ENCODE data around the gene KRTAP10-9.
"Not testable (repeated sequence)": the region's sequence is repeated elsewhere in the genome, so short reads cannot be mapped to it uniquely, and the experiment has no call there.

KRTAP10-9 gene, protein sequence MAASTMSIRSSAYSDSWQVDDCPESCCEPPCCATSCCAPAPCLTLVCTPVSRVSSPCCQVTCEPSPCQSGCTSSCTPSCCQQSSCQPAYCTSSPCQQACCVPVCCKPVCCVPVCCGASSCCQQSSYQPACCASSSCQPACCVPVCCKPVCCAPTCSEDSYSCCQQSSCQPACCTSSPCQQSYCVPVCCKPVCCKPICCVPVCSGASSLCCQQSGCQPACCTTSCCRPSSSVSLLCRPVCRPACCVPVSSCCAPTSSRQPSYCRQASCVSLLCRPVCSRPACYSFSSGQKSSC

DNA sequence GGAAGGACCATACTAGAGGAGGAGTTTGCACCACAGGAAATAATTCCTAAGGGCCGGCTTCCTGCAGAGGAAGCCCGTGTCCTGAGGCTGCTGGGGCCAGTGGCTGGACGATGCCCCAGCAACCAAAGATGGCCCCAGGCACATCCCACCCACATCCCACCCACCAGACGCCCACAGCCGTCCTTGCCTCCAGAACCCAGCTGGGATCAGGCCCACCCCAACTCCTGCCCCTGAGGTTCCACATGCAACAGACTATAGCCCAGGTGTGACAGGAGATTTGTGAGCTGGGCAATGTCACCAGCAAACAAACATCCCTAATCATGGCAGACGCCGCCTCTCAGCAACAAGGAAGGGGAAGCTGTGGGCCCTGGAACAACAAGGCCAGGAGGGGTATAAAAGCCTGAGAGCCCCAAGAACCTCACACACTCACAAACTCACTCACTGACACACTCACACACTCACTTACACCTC lies at the start of gene KRTAP10-9:
Gene KRTAP10-9, plus strand, starts transcription at position 421 of the 471 bp plus-strand sequence. CDS start 79 bp downstream, outside the sequence.
- no peak for DNase-seq

DNA sequence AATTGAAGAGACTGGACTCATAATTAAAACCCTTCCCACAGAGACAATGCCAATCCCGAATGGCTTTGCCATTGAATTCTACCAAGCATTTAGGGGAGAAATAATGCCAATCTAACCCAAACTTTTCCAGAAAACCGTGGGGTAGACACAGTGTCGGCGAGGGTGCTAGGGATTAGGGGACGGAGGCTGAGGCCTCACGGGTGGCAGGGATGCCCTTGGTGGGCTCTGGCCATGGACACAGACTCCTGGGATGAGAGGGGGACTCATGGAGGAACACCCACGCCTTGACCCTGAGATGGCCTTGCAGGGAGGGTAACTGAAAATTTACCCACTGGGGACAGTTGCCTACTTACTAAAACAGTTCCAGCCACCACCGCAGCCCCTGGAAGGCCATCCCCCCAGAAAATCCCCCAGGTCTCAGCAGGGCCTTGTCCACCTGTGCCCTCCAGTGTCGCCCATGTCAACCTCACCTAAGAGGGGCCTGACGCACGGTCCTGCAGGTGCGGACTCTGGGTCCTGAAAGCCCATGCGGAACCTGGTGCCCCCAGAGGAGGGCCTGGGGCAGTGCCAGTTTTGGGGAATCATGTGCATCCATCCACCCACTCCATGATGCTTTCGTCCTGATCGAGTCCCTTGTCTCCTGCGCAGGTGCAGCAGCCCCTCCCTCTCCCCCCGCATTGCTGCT lies 48.4 kb upstream of the KRTAP10-9 start:
- DNase-seq = no peak

DNA sequence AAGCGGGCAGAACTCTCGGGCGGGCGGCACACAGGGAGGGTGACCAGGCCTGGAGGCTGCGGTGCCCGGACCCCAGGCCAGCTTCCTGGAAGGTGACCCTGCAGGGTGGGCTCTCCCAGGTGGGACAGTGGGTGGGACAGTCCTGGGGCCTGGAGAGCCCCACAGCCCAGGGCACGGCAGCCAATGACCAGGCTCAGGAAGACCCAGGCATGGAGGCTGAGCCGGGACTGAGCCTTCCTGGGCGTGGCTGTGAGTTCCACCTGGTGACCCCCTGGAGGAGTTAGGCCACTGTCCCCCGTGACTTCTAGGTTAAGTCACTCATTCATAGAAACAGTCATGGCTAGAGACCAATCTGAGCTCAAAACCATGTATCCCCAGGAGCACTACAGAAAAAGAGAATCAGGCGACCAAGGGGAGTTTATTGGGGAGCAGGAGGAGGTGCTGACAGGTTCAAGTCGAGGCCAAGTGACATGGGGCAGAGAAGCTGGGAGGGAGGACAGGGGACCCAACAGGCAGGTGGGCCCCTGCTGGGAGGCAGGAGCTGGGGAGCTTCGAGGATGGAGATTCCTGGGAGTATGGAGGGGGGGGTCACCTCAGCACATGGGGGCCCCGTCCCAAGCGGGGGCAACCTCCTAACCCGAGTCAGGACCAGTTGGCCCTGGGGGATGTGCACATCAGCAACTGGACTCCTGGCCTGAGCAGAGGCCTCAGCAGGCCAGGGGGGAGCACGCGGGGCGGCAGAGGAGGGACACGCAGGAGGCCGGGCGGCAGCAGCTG lies 47.6 kb upstream of the KRTAP10-9 start:
- DNase-seq = no peak

DNA sequence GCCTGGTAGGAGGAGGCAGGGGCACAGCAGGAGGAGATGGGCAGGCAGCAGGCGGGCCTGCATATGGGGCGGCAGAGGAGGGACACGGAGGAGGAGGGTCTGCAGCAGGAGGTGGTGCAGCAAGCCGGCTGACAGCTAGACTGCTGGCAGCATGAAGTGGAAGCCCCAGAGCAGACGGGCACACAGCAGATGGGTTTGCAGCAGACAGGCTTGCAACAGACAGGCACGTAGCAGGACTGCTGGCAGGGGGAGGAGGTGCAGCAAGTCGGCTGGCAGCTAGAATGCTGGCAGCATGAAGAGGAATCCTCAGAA lies 47.1 kb upstream of the KRTAP10-9 start:
- DNase-seq = no peak

DNA sequence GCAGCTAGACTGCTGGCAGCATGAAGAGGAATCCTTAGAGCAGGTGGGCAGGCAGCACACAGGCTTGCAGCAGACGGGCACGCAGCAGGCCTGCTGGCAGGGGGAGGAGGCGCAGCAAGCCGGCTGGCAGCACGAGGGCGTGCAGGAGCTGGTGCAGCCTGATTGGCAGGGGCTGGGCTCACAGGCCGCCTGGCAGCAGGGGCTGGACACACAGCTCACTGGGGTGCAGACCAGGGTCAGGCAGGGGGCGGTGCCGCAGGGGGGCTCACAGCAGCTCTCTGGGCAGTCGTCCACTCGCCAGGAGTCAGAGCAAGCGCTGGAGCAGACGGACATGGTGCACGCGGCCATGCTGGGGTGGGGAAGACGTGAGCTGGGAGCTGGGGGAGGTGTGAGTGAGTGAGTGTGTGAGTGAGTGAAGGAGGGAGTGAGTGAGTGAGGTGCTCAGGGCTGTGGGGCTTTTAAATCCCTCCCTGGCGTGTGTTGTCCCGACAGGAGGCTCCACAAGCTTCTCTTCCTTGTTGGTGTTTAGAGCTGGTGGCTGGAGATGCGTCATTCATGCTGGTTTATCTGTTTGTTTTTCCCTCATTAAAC lies 46.6 kb upstream of the KRTAP10-9 start, which contains the start of gene KRTAP10-5:
Gene KRTAP10-5, minus strand, starts transcription at position 374 of the 591 bp plus-strand sequence. Its CDS starts 26 bp downstream, at position 348.
- not testable (repeated sequence) for DNase-seq

DNA sequence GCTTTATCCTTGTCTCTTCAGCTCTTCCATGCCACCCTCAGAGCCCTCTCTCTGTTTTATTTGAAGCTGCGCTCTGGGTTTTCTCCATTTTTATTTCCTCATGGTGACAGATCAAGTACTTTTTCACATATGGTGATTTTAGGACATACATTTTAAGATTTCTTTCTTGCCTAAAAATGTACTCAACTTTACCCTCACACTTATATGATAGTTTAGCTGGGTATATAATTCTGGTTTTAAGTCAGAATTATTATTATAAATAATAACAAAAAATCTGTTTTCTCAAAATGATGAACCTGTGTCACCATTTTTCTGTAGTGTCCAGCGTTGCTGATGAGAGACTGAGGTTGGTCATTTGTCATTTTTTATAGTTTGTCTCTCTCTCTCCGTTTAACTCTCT lies 45.7 kb upstream of the KRTAP10-9 start:
- DNase-seq = no peak

DNA sequence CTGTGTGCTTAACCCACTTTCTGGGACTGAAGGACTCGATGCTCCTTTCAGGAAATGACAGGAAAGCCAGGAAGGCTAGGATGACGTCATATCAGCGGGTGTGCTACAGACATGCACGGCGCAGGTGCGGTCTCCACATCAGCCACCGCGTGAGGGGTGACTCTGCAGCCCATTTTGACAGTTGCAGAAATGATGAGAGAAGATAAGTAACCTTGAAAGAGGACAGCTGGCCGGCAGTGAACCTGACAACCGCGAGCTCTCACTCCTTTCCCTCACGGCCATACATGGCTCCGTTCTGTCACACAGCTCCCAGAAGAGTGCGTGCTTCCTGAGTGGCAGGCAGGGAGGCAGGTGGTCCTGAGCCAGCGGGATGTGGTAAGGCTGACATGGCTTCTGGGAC lies 44.8 kb upstream of the KRTAP10-9 start:
- no peak for DNase-seq

DNA sequence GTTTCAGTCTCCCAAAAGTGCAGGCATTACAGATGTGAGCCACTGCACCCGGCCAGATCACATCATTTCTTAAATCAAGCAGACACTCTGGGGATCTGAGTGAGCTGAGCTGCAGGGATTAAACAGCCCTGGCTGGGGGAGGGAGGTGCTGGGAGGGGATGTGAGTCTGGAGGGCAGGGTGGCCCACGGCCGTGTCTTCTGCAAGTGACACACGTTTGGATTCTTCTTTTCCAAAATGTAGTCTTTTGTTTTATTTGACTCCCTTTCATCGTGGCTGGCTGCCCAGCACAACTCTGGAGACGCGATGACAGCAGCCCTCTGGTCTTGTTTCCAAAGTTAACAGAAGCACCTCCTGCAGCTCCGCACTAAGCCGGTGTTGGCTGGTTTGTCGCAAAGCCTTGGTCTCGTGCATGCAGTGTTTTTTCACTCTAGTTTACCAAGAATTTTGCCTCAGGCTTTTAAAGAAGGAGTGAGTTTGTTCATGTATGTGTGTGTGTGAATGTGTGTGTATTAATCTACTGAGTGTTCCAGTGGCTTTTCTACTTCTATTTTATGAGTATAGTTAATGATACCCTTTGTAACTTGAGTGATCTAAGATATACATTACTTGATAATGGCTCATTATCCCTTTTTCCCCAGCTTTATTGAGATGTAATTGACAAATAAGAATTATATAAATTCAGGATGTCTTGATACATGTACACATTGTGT lies 43.6 kb upstream of the KRTAP10-9 start:
- DNase-seq = no peak

DNA sequence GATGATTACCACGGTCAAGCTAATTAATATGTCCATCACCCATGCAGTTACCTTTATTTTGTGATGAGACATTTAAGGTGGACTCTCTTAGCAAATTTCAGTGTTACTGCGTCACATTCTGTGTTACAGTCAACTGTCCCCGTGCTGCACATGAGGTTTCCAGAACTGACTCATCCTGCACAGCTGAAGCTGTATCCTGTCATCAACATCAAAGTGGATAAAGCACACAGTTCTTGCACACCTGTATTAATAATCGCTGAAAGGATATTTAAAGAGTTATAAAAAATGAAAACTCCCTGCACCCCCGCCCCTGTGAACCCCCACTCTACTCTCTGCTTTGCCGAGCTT lies 43.1 kb upstream of the KRTAP10-9 start:
- no peak for DNase-seq

DNA sequence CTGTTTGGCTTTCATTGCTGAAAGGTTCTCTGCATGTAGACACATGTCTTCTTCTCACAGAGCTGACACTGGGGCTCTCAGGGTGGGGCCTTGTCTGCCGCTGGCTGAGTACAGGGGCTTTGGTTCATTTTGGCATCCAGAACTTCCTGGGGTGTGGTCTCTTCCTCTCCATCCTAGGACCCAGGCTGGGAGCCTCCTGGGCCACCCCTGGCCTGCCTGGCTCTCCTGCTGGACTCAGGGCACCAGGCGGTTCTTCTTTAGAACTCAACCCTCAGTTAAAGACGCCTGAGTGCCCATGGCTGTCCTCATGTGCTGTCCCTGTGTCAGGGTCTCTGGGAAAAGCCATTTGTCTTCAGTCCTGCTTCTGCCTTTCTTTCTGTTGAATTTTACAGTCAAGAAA lies 41.0 kb upstream of the KRTAP10-9 start:
- no peak for DNase-seq

DNA sequence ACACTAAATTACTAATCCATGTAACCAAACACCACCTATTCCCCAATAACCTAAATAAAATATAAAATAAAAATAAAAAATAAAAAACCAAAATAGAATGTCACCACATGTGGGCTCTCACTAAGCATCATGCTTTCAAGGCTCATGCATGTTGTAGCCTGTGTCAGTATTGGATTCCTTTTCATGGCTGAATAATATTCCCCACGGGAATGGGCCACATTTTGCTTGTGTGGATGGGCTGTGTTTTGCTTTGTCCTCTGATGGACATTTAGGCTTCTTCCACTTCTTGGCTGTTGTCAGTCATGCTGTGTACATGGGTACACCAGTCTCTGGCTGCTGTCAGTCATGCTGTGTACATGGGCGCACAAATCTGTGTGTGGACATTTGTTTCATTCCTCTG lies 37.8 kb upstream of the KRTAP10-9 start:
- no peak for DNase-seq

DNA sequence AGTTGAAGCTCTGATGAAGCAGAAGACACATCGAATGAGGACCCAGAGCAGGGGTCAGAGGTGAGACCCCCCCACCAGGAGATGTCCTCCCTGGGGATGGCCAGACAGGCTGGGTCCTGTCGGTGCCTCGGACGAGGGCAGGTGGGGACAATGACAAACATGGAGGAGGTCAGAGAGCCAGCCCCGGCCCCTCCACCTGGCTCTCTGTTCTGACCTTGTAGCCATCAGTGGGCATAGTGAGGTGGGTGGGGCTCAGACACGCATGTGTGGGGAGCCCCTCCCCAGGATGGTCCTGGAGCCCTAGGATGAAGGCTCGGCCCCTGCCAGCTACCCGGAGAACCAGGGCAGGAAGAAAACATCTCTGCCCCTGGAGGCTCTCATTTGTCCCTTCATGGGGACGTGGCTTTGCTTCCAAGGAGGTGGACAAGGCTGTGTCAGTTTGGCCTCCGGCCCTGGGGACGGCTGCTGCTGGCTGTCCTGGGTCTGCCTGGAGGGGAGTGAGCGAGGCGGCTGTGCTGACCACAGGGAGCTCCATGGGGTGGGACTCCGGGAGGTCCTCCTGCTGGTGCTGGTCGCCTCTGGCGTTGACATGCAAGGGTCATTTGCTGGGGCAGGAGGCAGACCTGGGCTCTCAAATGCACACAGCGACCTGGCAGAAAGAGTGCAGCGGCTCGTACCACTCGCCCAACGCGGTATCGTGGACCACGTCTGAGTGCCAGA lies 37.1 kb upstream of the KRTAP10-9 start:
- DNase-seq = no peak

DNA sequence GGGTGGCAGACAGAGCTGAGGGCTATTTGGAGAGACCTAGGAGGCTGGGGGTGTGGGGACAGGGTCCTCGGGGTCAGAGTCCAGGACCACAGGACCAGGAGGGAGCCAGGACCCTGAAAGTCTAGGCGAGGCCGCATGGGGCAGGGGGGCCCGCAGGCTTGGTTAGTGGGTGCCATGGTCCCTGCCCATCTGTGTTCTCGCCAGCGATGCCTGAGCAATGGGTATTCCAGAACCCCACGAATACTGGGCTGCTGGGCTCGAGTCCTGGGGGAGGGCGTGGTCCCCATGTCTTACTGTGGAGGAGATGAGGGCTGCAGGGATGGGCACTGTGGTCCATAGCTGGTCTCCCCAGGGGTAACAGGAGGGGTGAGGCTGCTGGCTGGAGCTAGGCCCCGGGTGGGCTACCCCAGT lies 36.6 kb upstream of the KRTAP10-9 start:
- DNase-seq = no peak

DNA sequence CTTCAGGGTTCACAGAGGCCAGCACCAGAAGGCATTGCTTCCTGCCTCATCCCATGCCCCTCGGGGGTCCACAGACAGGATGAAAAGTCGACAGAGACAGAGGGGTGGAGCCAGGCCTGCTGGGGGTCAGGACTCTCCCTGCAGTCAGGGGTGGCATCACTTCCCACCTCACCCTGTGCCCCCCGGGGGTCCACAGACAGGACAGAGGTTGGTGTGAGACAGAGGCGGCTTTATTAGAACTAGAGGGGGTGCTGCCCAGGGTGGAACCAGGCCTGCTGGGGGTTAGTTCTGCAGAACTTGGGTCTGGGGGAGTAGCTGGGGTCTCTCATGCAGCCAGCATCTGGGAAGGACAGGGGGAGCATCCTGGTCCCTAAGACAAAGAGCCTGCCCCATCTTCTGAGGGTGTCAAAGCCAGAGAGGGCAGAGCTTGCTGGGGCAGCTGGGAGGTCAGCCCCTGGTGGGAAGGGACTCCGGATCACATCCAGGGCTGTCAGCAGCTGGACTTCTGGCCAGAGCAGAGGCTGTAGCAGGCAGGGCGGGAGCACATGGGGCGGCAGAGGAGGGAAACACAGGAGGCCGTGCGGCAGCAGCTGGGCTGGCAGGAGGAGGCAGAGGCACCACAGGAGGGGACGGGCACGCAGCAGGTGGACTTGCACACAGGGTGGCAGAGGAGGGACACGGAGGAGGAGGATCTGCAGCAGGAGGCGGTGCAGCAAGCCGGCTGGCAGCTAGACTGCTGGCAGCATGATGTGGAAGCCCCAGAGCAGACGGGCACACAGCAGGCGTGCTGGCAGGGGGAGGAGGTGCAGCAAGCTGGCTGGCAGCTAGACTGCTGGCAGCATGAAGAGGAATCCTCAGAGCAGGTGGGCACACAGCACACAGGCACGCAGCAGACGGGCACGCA lies 35.7 kb upstream of the KRTAP10-9 start:
- not testable (repeated sequence) for DNase-seq

DNA sequence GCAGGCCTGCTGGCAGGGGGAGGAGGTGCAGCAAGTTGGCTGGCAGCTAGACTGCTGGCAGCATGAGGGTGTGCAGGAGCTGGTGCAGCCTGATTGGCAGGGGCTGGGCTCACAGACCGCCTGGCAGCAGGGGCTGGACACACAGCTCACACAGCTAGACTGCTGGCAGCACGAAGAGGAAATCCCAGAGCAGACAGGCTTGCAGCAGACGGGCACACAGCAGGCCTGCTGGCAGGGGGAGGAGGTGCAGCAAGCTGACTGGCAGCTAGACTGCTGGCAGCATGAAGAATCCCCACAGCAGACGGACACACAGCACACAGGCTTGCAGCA lies 35.1 kb upstream of the KRTAP10-9 start:
- not testable (repeated sequence) for DNase-seq

DNA sequence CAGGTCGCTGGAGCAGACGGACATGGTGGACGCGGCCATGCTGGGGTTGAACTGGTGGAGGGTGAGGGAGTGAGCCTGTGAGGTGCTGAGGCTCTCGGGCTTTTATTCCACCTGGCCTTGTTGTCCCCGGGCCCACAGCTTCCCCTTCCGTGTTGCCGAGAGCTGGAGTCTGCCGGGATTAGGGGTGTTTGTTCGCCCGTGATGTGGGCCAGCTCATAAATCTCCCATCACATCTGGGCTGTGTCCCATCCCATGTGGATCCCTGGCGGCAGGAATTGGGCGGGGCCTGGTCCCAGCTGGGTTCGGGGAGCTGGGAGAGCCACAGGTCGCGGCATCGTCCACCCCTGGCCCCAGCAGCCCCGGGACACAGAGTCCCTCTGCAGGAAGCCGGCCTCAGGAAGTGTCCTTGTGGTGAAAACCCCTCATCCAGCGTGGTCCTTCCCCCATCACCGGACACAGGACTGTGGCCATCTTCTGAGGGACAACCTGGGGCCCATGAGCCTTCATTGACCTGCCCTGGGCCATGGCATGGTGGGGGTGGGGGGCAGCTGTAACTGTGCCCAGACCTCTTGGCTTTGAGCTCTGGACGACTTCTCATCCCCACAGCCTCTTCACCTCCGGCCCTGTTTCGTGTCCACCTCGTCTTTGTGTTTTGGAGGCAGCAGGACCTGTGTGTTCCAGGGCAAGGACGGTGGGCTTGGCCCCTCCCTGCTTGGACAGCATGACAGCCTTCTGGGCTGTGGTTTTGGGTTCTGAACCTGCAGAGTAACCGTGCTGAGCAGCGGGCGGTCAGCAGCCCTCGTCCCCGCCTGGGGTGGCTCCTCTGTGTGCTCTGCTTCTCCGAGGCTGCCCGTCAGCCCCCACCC lies 34.2 kb upstream of the KRTAP10-9 start, which contains the start of gene KRTAP10-6:
Gene KRTAP10-6, minus strand, starts transcription at position 60 of the 866 bp plus-strand sequence. Its CDS starts 21 bp downstream, at position 39.
- DNase-seq = no peak

DNA sequence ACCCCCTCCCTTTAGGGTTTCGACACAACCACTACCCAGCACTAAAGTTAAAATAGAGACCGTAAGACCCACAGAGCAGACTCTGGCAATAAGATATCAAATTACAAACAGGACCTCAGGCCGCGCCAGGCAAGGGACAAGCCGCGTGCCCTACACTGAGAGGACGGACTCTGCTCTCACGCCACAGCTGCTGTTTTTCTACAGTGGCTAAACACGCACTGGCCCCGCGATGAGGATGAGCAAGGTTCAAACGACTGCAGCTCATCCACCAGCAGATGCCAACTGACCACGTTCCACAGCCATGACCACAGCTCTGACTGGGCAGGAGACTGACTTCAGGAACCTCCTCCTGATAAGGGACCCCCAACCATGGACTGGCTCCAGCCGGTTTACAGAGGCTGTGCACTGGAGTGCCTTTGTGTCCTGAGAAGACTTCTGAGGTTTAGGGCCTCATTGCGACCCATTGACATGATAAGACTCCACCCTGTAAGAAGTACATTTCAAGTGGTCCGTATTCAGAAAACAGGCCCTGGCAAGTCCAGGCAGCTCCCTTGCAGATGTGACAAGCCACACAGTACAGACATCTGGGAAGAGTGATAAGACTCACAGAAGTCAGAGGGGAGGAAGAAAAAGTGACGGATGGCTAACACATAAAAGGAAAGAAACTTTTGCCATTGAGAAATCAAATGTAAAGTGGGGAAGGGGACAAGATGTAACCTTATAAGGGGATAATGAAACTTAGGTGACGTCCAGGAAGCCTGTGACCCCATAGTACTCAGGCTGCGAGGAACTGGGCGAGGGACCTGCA lies 33.1 kb upstream of the KRTAP10-9 start:
- no peak for DNase-seq

DNA sequence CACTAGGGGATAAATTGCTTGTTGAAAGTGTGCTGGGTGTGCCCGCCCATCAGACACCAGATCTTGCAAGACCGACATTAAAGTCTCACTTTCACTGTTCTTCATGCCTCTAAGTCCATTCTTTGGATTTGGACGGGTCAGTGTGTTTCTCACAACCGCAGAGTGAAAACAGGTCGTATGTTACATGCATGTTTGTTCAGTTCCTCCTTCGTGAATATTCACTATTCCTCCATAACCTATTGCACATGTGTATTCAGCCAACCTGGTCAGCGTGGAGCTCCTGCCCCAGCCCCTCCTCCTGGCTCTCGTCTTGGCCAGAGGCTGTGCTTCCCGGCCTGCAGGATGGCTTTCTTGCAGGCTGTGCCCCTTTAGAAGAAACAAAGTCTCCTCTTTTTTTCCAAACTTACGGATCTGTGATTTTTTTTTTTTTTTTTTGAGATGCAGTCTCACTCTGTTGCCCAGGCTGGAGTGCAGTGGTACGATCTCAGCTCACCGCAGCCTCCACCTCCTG lies 32.4 kb upstream of the KRTAP10-9 start:
- no peak for DNase-seq

DNA sequence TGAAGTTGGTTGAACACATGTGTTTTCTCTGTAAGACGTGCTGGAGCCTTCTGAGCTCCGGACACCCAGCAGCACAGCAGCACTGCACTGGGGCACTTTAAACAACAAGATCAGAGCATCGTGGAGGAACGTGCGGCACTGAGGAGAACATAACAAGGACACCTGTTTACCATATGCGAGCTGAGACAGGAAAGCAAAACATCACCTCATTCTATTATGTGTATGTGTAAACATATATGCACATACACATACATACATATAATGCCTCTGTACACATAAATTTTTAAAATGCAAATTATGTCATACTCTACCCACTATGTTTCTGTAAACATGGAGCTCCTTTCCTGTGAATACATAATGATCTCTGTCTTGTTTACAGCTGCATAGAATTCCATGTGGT lies 31.4 kb upstream of the KRTAP10-9 start:
- no peak for DNase-seq
